ENCODE measurements around the gene SKA1. TPM values are rescaled to one million over a fixed set of nuclear protein-coding genes. Genes with fewer than 3 reads are reported as not detected.

Gene SKA1
- total RNA-seq, 4 donors from 2014 or later: not detected

DNA sequence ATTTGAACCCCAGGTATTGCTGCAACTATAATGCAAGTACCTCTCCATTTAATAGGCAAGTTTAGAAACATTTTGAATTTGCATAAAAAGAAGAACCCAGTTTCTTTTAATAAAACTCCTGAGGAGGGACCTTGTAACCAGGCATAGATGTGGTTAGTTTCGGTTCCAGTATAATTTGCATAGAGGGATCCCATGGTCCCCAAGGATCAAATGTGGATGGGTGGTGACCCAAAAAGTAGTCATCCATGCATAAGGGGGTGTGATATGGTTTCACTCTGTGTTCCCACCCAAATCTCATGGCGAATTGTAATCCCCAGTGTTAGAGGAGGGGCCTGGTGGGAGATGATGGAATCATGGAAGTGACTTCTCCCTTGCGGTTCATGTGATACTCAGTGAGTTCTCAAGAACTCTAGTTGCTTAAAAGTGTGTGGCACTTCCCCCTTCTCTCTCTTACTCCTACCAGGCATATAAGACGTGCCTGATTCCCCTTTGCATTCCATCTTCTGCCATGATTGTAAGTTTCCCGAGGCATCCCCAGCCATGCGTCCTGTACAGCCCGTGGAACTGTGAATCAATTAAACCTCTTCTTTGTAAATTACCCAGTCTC is 40.2 kb upstream of the SKA1 start:
- Histone ChIP-seq H3K36me3 (no peaks in the 10 kb centered on the region), H3K9me3 (peaks cover 0 to 5% (median 0%) of the 10 kb centered on the region in 4 donors), H3K4me3 (no peak overlapping the region), H3K27me3 (no peaks in the 10 kb centered on the region), H3K27ac (replicated peaks in 1 of 4) (no peak overlapping the region), H3K4me1 (no peaks in the 10 kb centered on the region)
- TF ChIP-seq POLR2A (IDR thresholded peaks at IDR 0.05; ENCODE audit: low read depth) (no peak), CTCF (IDR thresholded peaks at IDR 0.05) (no peak), EP300 (IDR thresholded peaks at IDR 0.05) (no peak), POLR2AphosphoS5 (IDR thresholded peaks at IDR 0.05) (no peak)
- 83% methylated on average over 7 of the region's 7 CpGs for WGBS
- intact Hi-C loops (cut with DNase I): no loop called here
- no peak for DNase-seq (ENCODE audit: extremely low spot score)

- TF ChIP-seq POLR2A (IDR thresholded peaks at IDR 0.05; ENCODE audit: low read depth): no peak
- DNase-seq (ENCODE audit: extremely low spot score): no peak
These were observed 36.7 kb upstream of the SKA1 start for GRCh38 chr18:50338122-50338521.

DNA sequence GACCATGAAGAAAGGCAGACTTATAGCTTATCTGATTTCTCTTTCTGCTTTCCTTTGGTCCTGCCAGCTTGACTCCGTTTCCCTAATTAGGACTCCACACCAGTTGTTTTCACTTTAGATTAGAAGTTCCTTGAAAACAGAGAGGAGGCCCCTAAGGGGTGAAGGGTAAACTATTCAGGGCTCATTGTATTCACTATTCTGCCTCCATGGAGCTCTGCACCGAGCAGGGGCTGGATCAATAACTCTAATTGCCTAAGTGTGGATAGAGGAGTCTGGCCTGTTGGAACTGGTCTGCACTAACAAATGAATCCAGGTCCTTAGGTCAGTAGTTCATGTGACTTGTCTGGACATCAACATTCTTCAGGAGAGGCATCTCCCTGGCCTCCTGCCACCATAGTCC is 36.1 kb upstream of the SKA1 start:
- no peaks in the 10 kb centered on the region for H3K27me3 ChIP-seq
- WGBS: 25% methylated on average over 2 of the region's 2 CpGs
- intact Hi-C loops (cut with DNase I): no loop called here
- DNase-seq (ENCODE audit: extremely low spot score): no peak
- no peak overlapping the region for H3K27ac ChIP-seq (replicated peaks in 1 of 4)
- H3K9me3 ChIP-seq: no peaks in the 10 kb centered on the region
- H3K4me1 ChIP-seq: no peaks in the 10 kb centered on the region
- H3K36me3 ChIP-seq: no peaks in the 10 kb centered on the region
- no peak for TF ChIP-seq POLR2AphosphoS5 (IDR thresholded peaks at IDR 0.05)
- no peak overlapping the region for H3K4me3 ChIP-seq

More at GRCh38 chr18:50338122-50338521, 36.7 kb upstream of the SKA1 start:
- WGBS: 74% methylated on average over 2 of the region's 2 CpGs
- Histone ChIP-seq H3K27me3 (no peaks in the 10 kb centered on the region), H3K27ac (replicated peaks in 1 of 4) (no peak overlapping the region), H3K4me3 (no peak overlapping the region), H3K36me3 (no peaks in the 10 kb centered on the region), H3K9me3 (no peaks in the 10 kb centered on the region), H3K4me1 (no peaks in the 10 kb centered on the region)
- intact Hi-C loops (cut with DNase I): no loop called here

DNA sequence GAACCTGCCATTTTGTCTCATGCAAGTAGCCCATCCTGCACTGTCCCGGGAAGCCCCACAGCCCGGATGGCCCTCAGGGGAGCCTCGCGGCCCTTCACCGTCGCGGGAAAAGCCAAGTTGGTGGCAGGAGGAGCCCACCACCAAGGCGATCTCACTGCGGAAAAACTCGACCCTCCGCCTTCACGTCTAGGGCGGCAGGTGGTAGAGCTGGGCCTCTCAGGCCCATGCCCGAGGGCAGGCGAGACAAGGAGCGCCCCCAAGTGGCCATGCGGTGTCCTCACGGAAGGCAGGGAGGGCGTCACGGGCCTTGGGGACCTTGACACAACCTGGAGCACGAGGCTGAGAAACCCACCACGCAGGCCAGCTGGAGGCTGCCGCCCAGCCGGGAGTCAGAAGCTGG is 34.8 kb upstream of the SKA1 start:
- Histone ChIP-seq H3K27me3 (no peaks in the 10 kb centered on the region), H3K4me1 (no peaks in the 10 kb centered on the region), H3K9me3 (no peaks in the 10 kb centered on the region), H3K36me3 (no peaks in the 10 kb centered on the region), H3K27ac (replicated peaks in 1 of 4) (no peak overlapping the region), H3K4me3 (no peak overlapping the region)
- WGBS: no CpG with 5 or more reads among the region's 24 CpGs
- TF ChIP-seq CTCF (IDR thresholded peaks at IDR 0.05) (no peak), POLR2A (IDR thresholded peaks at IDR 0.05; ENCODE audit: low read depth) (no peak), EP300 (IDR thresholded peaks at IDR 0.05) (no peak), POLR2AphosphoS5 (IDR thresholded peaks at IDR 0.05) (no peak)
- no peak for DNase-seq (ENCODE audit: extremely low spot score)
- intact Hi-C loops (cut with DNase I): no loop called here

- H3K4me3 ChIP-seq: no peak overlapping the region
- H3K27me3 ChIP-seq: no peaks in the 10 kb centered on the region
- no peaks in the 10 kb centered on the region for H3K4me1 ChIP-seq
- H3K27ac ChIP-seq (replicated peaks in 1 of 4): no peak overlapping the region
- no peak for DNase-seq (ENCODE audit: extremely low spot score)
- intact Hi-C loops (cut with DNase I): no loop called here
- 72% methylated on average over 2 of the region's 2 CpGs for WGBS
- H3K36me3 ChIP-seq: no peaks in the 10 kb centered on the region
- TF ChIP-seq CTCF (IDR thresholded peaks at IDR 0.05): no peak
- TF ChIP-seq EP300 (IDR thresholded peaks at IDR 0.05): no peak
- TF ChIP-seq POLR2AphosphoS5 (IDR thresholded peaks at IDR 0.05): no peak
- no peak for TF ChIP-seq POLR2A (IDR thresholded peaks at IDR 0.05; ENCODE audit: low read depth)
- no peaks in the 10 kb centered on the region for H3K9me3 ChIP-seq
These were observed 33.4 kb upstream of the SKA1 start for GRCh38 chr18:50341443-50341842.

DNA sequence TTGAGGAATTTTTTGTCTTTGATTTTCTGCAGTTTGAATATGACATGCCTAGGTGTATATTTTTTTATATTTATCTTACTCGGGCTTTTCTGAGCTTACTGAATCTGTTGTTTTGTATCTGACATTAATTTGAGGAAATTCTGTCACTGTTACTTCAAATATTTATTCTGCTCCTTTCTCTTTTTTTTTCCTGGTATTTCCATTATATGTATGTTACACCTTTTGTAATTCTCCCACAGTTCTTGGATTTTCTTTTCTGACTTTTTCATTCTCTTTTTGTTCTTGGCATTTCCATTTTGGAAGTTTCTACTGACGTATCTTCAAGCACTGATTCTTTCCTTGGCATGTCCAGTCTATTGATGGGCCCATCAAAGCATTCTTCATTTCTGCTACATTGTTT is 24.1 kb upstream of the SKA1 start:
- no peak overlapping the region for H3K27ac ChIP-seq (replicated peaks in 1 of 4)
- H3K36me3 ChIP-seq: no peaks in the 10 kb centered on the region
- no peaks in the 10 kb centered on the region for H3K4me1 ChIP-seq
- DNase-seq (ENCODE audit: extremely low spot score): no peak
- 78% methylated on average over 2 of the region's 2 CpGs for WGBS
- no peak overlapping the region for H3K4me3 ChIP-seq
- intact Hi-C loops (cut with DNase I): loop anchor here (10.0 kb wide), 3 partner anchors 46 to 406 kb away; no protein-coding TSS in a partner anchor
- no peak for TF ChIP-seq CTCF (IDR thresholded peaks at IDR 0.05)
- TF ChIP-seq POLR2A (IDR thresholded peaks at IDR 0.05; ENCODE audit: low read depth): no peak
- no peak for TF ChIP-seq EP300 (IDR thresholded peaks at IDR 0.05)
- TF ChIP-seq POLR2AphosphoS5 (IDR thresholded peaks at IDR 0.05): no peak
- no peaks in the 10 kb centered on the region for H3K9me3 ChIP-seq
- H3K27me3 ChIP-seq: peaks cover 0 to 10% (median 0%) of the 10 kb centered on the region in 4 donors

All from esophagus muscularis mucosa (tissue), 4 donors.